Measurements from ENCODE around the gene FSTL4. TPM values are rescaled to one million over a fixed set of nuclear protein-coding genes. Genes with fewer than 3 reads are reported as not detected.

Gene FSTL4
- polyA plus RNA-seq, 1 donor from 2014 or later = not detected

DNA sequence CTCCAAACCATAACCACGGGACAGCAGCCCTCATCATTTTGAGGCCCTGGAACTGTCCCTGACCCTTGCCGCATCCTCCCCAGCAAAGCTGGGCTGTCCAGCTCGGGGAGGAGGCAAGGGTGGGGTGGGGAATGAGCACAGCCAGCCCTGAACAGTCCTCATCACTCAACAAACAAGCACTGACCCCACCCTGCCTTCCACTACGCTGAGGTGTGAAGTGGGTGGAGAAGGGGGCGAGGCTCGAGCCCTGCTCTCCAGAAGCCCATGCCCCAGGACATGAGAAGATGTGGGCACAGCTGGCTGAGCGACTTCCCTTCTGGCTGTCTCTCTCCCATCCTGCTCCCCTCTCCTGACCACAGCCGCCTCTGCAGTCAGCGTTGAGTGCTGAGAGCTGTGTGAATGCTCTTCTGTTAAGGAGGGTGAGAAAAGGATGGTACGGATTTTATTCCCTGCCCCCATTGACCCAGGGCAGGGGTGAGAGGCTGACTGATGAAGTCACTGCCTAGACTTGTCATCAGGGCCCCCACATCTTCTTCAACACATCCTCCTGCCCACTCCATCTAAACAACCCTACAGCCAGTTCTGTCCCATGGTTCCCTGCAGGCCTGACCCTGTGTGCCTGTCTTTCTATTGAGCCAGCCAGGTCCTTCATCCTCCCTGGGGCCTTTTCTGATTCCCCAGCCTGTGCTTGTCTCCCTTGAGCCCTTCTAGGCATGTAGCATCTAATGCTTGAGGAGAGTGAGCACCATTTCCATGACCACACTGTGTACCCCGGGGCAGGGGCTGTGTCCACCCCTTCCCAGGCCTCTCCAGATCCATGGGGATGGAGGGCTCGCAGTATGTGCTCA is 276.0 kb downstream of the FSTL4 start:
- Mint-ChIP-seq H3K27ac (no peak overlapping the region), H3K4me3 (no peak overlapping the region), H3K27me3 (no peaks in the 10 kb centered on the region), H3K4me1 (no peaks in the 10 kb centered on the region), H3K9me3 (peaks cover 0 to 2% (median 0%) of the 10 kb centered on the region in 3 donors), H3K36me3 (no peaks in the 10 kb centered on the region)

DNA sequence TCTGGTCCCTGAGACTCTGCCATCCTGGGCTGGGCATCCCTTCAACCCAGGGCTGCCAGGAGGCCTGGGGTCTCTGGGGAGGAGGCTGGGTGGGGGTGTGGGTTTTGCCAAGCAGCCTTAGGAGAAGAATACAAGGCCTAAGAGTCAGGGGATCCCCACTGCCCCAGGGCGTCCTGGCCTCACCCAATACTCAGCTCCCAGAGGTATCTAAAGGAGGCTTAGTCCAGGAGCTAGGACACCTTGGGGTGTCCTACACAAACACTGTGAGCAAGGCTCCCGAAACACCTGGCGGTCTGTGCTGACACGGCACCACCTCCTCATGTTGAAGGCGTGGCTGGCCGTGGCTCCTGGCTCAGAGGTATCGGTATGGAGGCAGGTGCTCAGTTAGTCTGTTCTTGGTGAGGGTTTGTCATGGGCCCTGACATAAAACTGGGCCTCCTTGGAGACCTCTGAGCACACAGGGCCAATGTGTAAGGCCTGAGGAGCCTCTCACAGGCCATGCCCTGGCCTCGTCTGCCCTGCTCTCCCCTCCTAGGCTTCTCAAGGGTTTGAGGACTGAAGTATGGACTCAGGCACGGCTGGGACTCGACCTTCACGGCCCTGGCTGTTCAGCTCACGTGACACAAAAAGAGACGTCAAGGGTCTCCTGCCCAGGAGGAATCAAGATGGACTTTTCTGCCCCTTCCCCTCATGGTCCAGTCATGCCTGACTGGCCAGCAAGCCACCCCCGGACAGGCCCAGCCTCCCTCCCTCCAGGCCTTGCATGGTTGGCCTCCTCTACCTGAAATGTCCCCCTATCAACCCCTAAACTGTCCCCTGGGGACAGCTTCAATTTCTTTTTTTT is 277.3 kb downstream of the FSTL4 start:
- H3K27ac Mint-ChIP-seq = no peak overlapping the region
- H3K36me3 Mint-ChIP-seq = no peaks in the 10 kb centered on the region
- no peaks in the 10 kb centered on the region for H3K4me1 Mint-ChIP-seq
- peaks cover 0 to 2% (median 0%) of the 10 kb centered on the region in 3 donors for H3K9me3 Mint-ChIP-seq
- H3K27me3 Mint-ChIP-seq = no peaks in the 10 kb centered on the region
- H3K4me3 Mint-ChIP-seq = no peak overlapping the region

DNA sequence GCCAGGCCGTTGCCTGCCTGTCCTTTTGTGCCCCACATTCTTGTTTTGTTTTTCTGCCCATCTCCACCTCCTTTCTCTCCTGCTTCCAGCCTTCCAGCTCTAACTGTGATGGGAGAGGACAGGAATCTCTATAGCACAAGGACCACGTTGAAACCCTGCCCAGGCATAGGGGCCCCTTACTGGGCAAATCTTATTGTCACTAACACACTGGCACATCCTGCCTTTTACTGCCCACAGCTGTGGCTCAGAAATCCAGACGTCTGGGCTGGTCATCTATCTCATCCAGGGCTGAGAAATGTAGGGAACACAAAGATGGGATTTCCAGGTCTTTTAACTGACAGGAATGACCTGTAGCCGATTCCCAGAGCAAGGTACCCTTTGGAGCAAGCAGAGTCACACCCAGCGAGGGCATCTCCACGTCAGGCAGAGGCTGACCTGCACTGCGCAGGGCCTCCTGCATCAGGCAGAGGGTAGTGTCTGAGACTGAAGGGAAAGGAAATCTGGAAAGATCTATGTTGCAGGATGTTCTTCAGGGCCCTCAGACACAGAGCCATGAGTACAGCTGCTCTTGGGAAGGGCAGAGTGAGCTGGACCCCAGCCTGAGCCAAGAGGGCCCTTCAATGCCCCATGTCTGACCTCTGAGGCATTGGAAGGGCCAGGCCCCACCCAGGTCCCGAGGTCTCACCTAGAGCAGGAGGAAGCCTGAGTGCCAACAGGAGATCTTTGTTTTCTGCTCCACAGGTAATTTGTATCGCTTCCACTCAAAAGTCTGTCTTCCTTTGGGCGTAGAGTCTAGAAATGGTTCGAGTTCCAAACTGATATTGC is 278.8 kb downstream of the FSTL4 start:
- Mint-ChIP-seq H3K4me3 (no peak overlapping the region), H3K27ac (peak overlapping the region in 1 of 3 donors; percentile 43), H3K27me3 (no peaks in the 10 kb centered on the region), H3K4me1 (no peaks in the 10 kb centered on the region), H3K36me3 (no peaks in the 10 kb centered on the region), H3K9me3 (peaks cover 0 to 2% (median 0%) of the 10 kb centered on the region in 3 donors)

DNA sequence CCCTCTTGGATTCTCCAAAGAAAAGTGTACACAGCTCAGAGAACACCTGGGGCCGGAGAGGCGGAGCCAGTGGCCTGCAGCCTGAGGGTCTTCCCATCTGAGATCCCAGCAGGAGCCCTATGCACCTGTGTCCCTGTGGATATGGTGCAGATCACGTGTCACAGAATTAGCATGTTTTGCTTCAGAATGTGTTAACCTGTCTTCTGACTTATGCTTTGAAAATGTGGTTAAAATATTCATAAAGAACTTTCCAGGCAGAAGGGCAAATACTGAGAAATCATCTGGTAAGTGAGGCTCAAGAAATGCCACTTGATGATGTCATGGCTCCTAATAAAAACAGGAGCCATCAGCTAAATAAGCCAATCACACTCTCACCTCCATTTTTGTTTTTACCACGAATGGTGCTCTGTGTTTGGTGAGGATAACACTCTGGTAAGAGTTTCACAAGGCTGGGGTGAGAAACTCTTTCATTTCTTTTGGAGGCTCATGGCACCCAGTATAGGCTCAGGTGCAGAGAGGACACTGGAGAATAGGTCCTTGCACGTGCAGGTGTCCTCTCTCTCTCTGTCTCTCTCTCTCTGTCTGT is 279.8 kb downstream of the FSTL4 start:
- no peaks in the 10 kb centered on the region for H3K4me1 Mint-ChIP-seq
- no peaks in the 10 kb centered on the region for H3K36me3 Mint-ChIP-seq
- no peaks in the 10 kb centered on the region for H3K9me3 Mint-ChIP-seq
- H3K27ac Mint-ChIP-seq = peak overlapping the region in 1 of 3 donors; percentile 43
- H3K4me3 Mint-ChIP-seq = no peak overlapping the region
- no peaks in the 10 kb centered on the region for H3K27me3 Mint-ChIP-seq

- H3K27ac Mint-ChIP-seq = no peak overlapping the region
These were observed 280.4 kb downstream of the FSTL4 start for GRCh38 chr5:133331941-133332340.

GRCh38 chr5:133330956-133331355 is 281.4 kb downstream of the FSTL4 start:
- Mint-ChIP-seq H3K4me3 (no peak overlapping the region), H3K4me1 (no peaks in the 10 kb centered on the region), H3K27me3 (no peaks in the 10 kb centered on the region), H3K36me3 (no peaks in the 10 kb centered on the region), H3K27ac (no peak overlapping the region), H3K9me3 (no peaks in the 10 kb centered on the region)

More at GRCh38 chr5:133331941-133332340, 280.4 kb downstream of the FSTL4 start:
- no peaks in the 10 kb centered on the region for H3K36me3 Mint-ChIP-seq
- no peaks in the 10 kb centered on the region for H3K4me1 Mint-ChIP-seq
- no peaks in the 10 kb centered on the region for H3K27me3 Mint-ChIP-seq
- no peaks in the 10 kb centered on the region for H3K9me3 Mint-ChIP-seq
- H3K4me3 Mint-ChIP-seq = no peak overlapping the region

DNA sequence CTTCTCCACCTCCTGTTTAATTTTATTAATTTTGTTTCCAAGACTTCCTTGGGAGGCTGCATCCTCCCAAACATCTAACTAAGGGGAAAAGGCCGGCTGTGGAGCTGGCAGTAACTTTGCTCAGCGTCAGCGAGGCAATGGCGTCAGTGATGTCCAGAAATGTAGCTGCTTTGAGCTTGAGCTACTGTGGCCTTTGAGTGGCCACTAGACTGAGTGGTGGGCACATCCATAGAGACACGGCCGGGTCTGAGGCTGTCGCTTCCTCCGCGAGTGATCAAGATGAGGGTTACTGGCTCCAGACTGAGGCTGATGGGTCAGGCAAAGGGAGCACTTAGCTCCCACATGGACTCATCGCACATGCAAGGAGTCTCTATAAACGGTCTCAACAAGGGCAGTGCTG is 283.5 kb downstream of the FSTL4 start:
- no peaks in the 10 kb centered on the region for H3K27me3 Mint-ChIP-seq
- no peaks in the 10 kb centered on the region for H3K36me3 Mint-ChIP-seq
- no peak overlapping the region for H3K4me3 Mint-ChIP-seq
- no peaks in the 10 kb centered on the region for H3K9me3 Mint-ChIP-seq
- no peaks in the 10 kb centered on the region for H3K4me1 Mint-ChIP-seq
- H3K27ac Mint-ChIP-seq = no peak overlapping the region

- Mint-ChIP-seq H3K4me3 (no peak overlapping the region), H3K4me1 (no peaks in the 10 kb centered on the region), H3K36me3 (no peaks in the 10 kb centered on the region), H3K27ac (no peak overlapping the region), H3K27me3 (no peaks in the 10 kb centered on the region), H3K9me3 (no peaks in the 10 kb centered on the region)
These were observed 284.4 kb downstream of the FSTL4 start for GRCh38 chr5:133327946-133328401.

GRCh38 chr5:133326361-133326760 is 286.0 kb downstream of the FSTL4 start:
- H3K27ac Mint-ChIP-seq = no peak overlapping the region
- no peak overlapping the region for H3K4me3 Mint-ChIP-seq
- H3K4me1 Mint-ChIP-seq = peaks cover 0 to 6% (median 6%) of the 10 kb centered on the region in 3 donors
- H3K27me3 Mint-ChIP-seq = peaks cover 2% of the 10 kb centered on the region
- no peaks in the 10 kb centered on the region for H3K9me3 Mint-ChIP-seq
- no peaks in the 10 kb centered on the region for H3K36me3 Mint-ChIP-seq

DNA sequence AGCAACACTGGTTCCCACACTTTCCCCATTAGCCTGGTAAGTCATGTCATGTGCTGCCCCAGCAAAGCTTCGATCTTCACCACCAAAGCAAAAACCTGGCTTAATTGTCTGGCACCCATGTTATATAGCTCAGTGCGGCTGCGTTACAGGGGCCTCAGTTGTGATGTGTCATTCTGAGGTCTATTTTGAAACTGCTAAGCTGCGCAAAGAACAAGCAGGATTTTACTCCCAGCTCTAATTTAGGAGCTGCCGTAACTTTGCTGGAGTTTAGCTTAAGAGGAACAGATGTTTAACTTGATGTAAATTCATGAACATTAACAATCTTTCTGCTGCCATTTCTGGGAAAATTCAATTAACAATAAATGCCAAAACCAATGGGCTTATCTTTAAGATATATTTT is 286.5 kb downstream of the FSTL4 start:
- Mint-ChIP-seq H3K27me3 (peaks cover 2% of the 10 kb centered on the region), H3K4me1 (peaks cover 0 to 8% (median 6%) of the 10 kb centered on the region in 3 donors), H3K27ac (no peak overlapping the region)

GRCh38 chr5:133324926-133325325 is 287.4 kb downstream of the FSTL4 start:
- Mint-ChIP-seq H3K27ac (no peak overlapping the region), H3K27me3 (peaks cover 2% of the 10 kb centered on the region), H3K4me3 (no peak overlapping the region), H3K36me3 (no peaks in the 10 kb centered on the region), H3K9me3 (no peaks in the 10 kb centered on the region), H3K4me1 (peaks cover 0 to 8% (median 6%) of the 10 kb centered on the region in 3 donors)

More for the DNA sequence above, 286.5 kb downstream of the FSTL4 start:
- no peaks in the 10 kb centered on the region for H3K36me3 Mint-ChIP-seq
- no peaks in the 10 kb centered on the region for H3K9me3 Mint-ChIP-seq
- no peak overlapping the region for H3K4me3 Mint-ChIP-seq

- Mint-ChIP-seq H3K4me3 (no peak overlapping the region), H3K4me1 (peaks cover 0 to 8% (median 6%) of the 10 kb centered on the region in 3 donors), H3K9me3 (no peaks in the 10 kb centered on the region), H3K27me3 (peaks cover 2% of the 10 kb centered on the region), H3K27ac (no peak overlapping the region), H3K36me3 (no peaks in the 10 kb centered on the region)
These were observed 288.6 kb downstream of the FSTL4 start for GRCh38 chr5:133323494-133324457.

- no peaks in the 10 kb centered on the region for H3K36me3 Mint-ChIP-seq
- H3K4me1 Mint-ChIP-seq = peaks cover 0 to 8% (median 6%) of the 10 kb centered on the region in 3 donors
- H3K27ac Mint-ChIP-seq = no peak overlapping the region
- H3K9me3 Mint-ChIP-seq = no peaks in the 10 kb centered on the region
- peak overlapping the region in 1 of 4 donors; percentile 13 for H3K4me3 Mint-ChIP-seq
- H3K27me3 Mint-ChIP-seq = peaks cover 2% of the 10 kb centered on the region
These were observed 289.6 kb downstream of the FSTL4 start for GRCh38 chr5:133322743-133323142.
